IMR-90 (cell line): Measurements from ENCODE around the gene SLX4IP. TPM values are rescaled to one million over a fixed set of nuclear protein-coding genes. Genes with fewer than 3 reads are reported as not detected.

Source experiments
- ATAC-seq: fragments of 200-7000 bp; cut with Tn5 transposase; 2 replicates; pipeline ENCODE4 v1.9.1; 2020; ENCODE audit warnings: low read depth, mild to moderate bottlenecking, moderate library complexity
- BruUV-seq: library from RNA; stranded (reverse); fragments of 400-500 nt; replicated peaks from 2 replicates; lab custom pipeline; 2021; lab: Mats Ljungman, UMichigan
- CTCF ChIA-PET: fragments of 300-600 bp; formaldehyde crosslinking; extraction: SDS; loops from one replicate; lab custom pipeline; 2021; ENCODE audit warnings: antibody characterized with exemption; lab: Yijun Ruan, JAX
- POLR2A ChIA-PET: fragments of 300-600 bp; sonication (Branson Sonifier 250); formaldehyde crosslinking; loops from one replicate; lab custom pipeline; 2022; ENCODE audit warnings: antibody characterized with exemption; ENCODE audit not compliant: unreplicated experiment; lab: Charles Lee
- DNase-seq: peaks from one replicate; pipeline ENCODE4 v3.0.0; 2013
- H2AFZ ChIP-seq: replicated peaks from 2 replicates; pipeline ENCODE3; 2013; ENCODE audit warnings: low read length, mild to moderate bottlenecking; ENCODE audit not compliant: poor library complexity
- H2AK5ac ChIP-seq: 2 replicates; pipeline ENCODE4 v1.6.1; 2013; ENCODE audit warnings: low read depth, low read length, inconsistent platforms
- H2AK9ac ChIP-seq: replicated peaks from 2 replicates; pipeline ENCODE3; 2013; ENCODE audit warnings: mild to moderate bottlenecking, low read depth, low read length, moderate library complexity; ENCODE audit not compliant: poor library complexity
- H2BK120ac ChIP-seq: 2 replicates; pipeline ENCODE4 v1.6.1; 2013; ENCODE audit warnings: low read depth, low read length, inconsistent platforms
- H2BK15ac ChIP-seq: 3 replicates; pipeline ENCODE4 v1.6.1; 2013; ENCODE audit warnings: low read depth, low read length, inconsistent platforms
- H2BK20ac ChIP-seq: 2 replicates; pipeline ENCODE4 v1.6.1; 2013; ENCODE audit warnings: low read depth, mild to moderate bottlenecking, inconsistent platforms, low read length, moderate library complexity
- H2BK5ac ChIP-seq: 2 replicates; pipeline ENCODE4 v1.6.1; 2013; ENCODE audit warnings: mild to moderate bottlenecking, low read depth, low read length, inconsistent platforms; ENCODE audit not compliant: poor library complexity, severe bottlenecking
- H3K14ac ChIP-seq: replicated peaks from 2 replicates; pipeline ENCODE4 v1.6.1; 2013; ENCODE audit warnings: low read depth, low read length, inconsistent platforms
- H3K18ac ChIP-seq: 2 replicates; pipeline ENCODE4 v1.6.1; 2013; ENCODE audit warnings: low read depth, low read length, control low read depth
- H3K23ac ChIP-seq: 2 replicates; pipeline ENCODE4 v1.6.1; 2013; ENCODE audit warnings: low read depth, low read length, inconsistent platforms
- H3K27ac ChIP-seq: 2 replicates; pipeline ENCODE4 v1.5.1; 2013; ENCODE audit warnings: mild to moderate bottlenecking, control low read depth, low read length; ENCODE audit not compliant: insufficient read depth
- H3K27me3 ChIP-seq: 2 replicates; pipeline ENCODE4 v1.6.1; 2013; ENCODE audit warnings: low read length; ENCODE audit not compliant: control insufficient read depth, insufficient read depth
- H3K36me3 ChIP-seq: 2 replicates; pipeline ENCODE4 v1.6.1; 2013; ENCODE audit warnings: low read length, mixed read lengths; ENCODE audit not compliant: control insufficient read depth, insufficient read depth
- H3K4ac ChIP-seq: 2 replicates; pipeline ENCODE4 v1.6.1; 2013; ENCODE audit warnings: low read depth, low read length, inconsistent platforms
- H3K4me1 ChIP-seq: 2 replicates; pipeline ENCODE4 v1.6.1; 2013; ENCODE audit warnings: low read length, mixed read lengths; ENCODE audit not compliant: control insufficient read depth, insufficient read depth
- H3K4me2 ChIP-seq: 2 replicates; pipeline ENCODE4 v1.6.1; 2013; ENCODE audit warnings: low read depth, mild to moderate bottlenecking, control low read depth, low read length, moderate library complexity
- H3K4me3 ChIP-seq: 2 replicates; pipeline ENCODE4 v1.5.1; 2013; ENCODE audit warnings: low read depth, mild to moderate bottlenecking, control low read depth, low read length, moderate library complexity; ENCODE audit not compliant: insufficient read depth
- H3K56ac ChIP-seq: 2 replicates; pipeline ENCODE4 v1.6.1; 2013; ENCODE audit warnings: low read length, inconsistent platforms; ENCODE audit not compliant: insufficient read depth; ENCODE audit errors: extremely low read depth
- H3K79me1 ChIP-seq, 2 experiments: 2 replicates each; pipeline ENCODE4 v1.6.1; 2013; ENCODE audit warnings: low read length in 2 of 2, inconsistent platforms in 1 of 2, low read depth in 1 of 2
- H3K9ac ChIP-seq: 2 replicates; pipeline ENCODE4 v1.6.1; 2013; ENCODE audit warnings: low read depth, low read length, control low read depth
- H3K9me1 ChIP-seq: 2 replicates; pipeline ENCODE4 v1.6.1; 2013; ENCODE audit warnings: low read length, inconsistent platforms; ENCODE audit not compliant: insufficient read depth
- H3K9me3 ChIP-seq: 2 replicates; pipeline ENCODE4 v1.6.1; 2013; ENCODE audit warnings: low read length; ENCODE audit not compliant: control insufficient read depth, insufficient read depth
- H4K20me1 ChIP-seq: 2 replicates; pipeline ENCODE4 v1.6.1; 2013; ENCODE audit warnings: low read length, inconsistent platforms; ENCODE audit not compliant: insufficient read depth
- H4K5ac ChIP-seq: 2 replicates; pipeline ENCODE4 v1.6.1; 2013; ENCODE audit warnings: mild to moderate bottlenecking, low read depth, low read length, control low read depth
- H4K8ac ChIP-seq, 2 experiments: 2 replicates each; pipeline ENCODE4 v1.6.1; 2013; ENCODE audit warnings: low read depth in 2 of 2, low read length in 2 of 2, control low read depth in 1 of 2, inconsistent platforms in 1 of 2
- H4K91ac ChIP-seq: 2 replicates; pipeline ENCODE4 v1.6.1; 2013; ENCODE audit warnings: low read depth, low read length, inconsistent platforms; ENCODE audit not compliant: insufficient read depth
- FOS ChIP-seq: fragments of 150-350 bp; IDR thresholded peaks from 2 replicates; pipeline ENCODE4 v1.6.1; 2016; ENCODE audit warnings: low read depth, low read length
- WGBS, 2 experiments: methylation state at CpG; one replicate each; pipeline versions ENCODE4 v1.1.5 to v1.1.7; 2013; ENCODE audit warnings: missing lambda C conversion rate in 2 of 2; ENCODE audit not compliant: insufficient read length in 1 of 2; ENCODE audit errors: extremely low coverage in 2 of 2; 5-methylcytosine and 5-hydroxymethylcytosine counted together
- dilution Hi-C: fragments of 300-500 bp; cut with HindIII; formaldehyde crosslinking; loops from one replicate; pipeline ENCODE4 v1.14.3; 2018; ENCODE audit warnings: low sequenced_read_pairs; ENCODE audit not compliant: unreplicated experiment
- in situ Hi-C: fragments of 300-500 bp; cut with MboI; formaldehyde crosslinking; loops from 3 replicates; pipeline ENCODE4 v1.14.3; 2019; ENCODE audit warnings: low sequenced_read_pairs, inconsistent platforms, mixed read lengths
- intact Hi-C: fragments of 100-400 bp; cut with micrococcal nuclease; formaldehyde crosslinking; loops from 2 replicates; pipeline ENCODE4 v1.10.0; 2022
- polyA plus RNA-seq, 3 experiments: library from polyadenylated mRNA; depleted of rRNA; stranded (reverse); fragments of >200 nt; gene quantifications; 2 replicates each; pipeline ENCODE4 v1.2.3, GENCODE V29; 2012; ENCODE audit warnings: low replicate concordance in 1 of 3
- total RNA-seq: library from RNA; depleted of rRNA; stranded (reverse); fragments of >200 nt; gene quantifications from 2 replicates; pipeline ENCODE4 v1.2.3, GENCODE V29; 2012
- TF ChIP-seq, protein P1 (sequence below): fragments of 150-350 bp; IDR thresholded peaks from 2 replicates; pipeline ENCODE4 v1.6.1; 2016; ENCODE audit warnings: low read depth, mild to moderate bottlenecking, low read length, moderate library complexity, borderline replicate concordance

SLX4IP gene
- total and polyA plus RNA-seq, 2 of the 4 experiments (the other 2 are of a cell fraction): 1.3 to 5.9 TPM

DNA sequence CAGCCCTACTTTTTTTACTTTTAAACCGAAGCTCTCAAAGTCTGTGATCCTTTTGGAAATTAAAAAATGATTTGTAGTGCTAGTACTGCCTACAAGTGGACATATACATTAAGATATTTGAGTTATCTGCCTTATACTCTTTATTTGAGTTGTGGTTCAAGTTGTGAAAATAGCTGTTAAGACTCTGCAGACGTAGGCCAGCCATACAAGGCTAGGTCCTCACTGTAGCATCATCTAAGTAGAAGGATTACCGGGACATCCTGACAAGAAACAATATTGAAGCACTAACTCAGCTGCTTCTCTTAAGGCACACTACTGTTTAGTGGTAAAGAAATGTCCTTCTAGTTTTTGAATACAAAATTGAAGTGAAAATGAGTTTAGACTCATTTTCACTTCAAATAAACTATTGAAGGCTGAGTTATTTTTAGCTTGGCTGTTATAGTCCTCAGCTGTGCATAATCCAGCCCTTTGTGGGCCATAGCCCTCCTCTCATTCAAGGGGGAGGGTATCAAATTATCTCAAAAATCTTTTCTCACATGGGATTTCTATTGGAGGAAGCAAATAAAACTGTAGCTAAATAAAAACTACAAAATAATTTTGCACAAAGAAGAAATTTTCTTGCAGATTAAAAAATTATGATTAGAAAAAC lies 170.6 kb downstream of the SLX4IP start (continued):
- TF ChIP-seq FOS: no peak

DNA sequence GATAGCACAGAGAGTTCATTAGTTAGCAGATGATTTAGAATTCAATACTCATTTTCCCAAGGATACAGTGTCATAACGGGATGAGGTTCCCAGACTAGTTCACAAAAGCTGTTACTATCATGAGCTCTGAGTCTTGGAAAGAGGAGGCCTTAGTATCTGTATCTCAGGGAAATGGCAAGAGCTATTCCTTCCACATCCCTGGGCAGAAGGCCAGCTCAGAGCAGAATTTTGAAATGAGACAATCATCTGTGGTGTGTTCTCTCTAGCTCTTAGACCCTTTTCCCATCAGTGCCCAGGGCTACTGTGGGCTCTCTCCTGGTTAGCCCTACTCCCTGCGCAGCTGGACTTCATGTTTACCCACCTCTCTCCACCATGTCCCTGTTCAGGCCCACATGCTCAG lies 174.2 kb downstream of the SLX4IP start:
- no peaks in the 10 kb centered on the region for H4K20me1 ChIP-seq
- TF ChIP-seq, protein P1, sequence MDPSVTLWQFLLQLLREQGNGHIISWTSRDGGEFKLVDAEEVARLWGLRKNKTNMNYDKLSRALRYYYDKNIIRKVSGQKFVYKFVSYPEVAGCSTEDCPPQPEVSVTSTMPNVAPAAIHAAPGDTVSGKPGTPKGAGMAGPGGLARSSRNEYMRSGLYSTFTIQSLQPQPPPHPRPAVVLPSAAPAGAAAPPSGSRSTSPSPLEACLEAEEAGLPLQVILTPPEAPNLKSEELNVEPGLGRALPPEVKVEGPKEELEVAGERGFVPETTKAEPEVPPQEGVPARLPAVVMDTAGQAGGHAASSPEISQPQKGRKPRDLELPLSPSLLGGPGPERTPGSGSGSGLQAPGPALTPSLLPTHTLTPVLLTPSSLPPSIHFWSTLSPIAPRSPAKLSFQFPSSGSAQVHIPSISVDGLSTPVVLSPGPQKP: no peak
- peak overlapping the region; percentile 96 for H2BK120ac ChIP-seq
- H3K27me3 ChIP-seq: no peaks in the 10 kb centered on the region
- H3K4ac ChIP-seq: peak overlapping the region; percentile 99
- ChIA-PET POLR2A (interaction anchor here (1.0 kb wide), 1 partner anchor 14 kb away, joined by 4 read pairs; no protein-coding TSS in a partner anchor), CTCF (interaction anchor here (0.5 to 0.8 kb wide), 2 partner anchors 96 to 1428 kb away, joined by 3 read pairs; no protein-coding TSS in a partner anchor)
- peak overlapping the region; percentile 97 for H2AK5ac ChIP-seq
- H2BK20ac ChIP-seq: peak overlapping the region; percentile 94
- H3K4me3 ChIP-seq: no peak overlapping the region
- H2AK9ac ChIP-seq: peak overlapping the region; percentile 74
- ATAC-seq: peak; percentile 58
- peak overlapping the region; percentile 96; the same call in 1 of the 2 replicates for H3K27ac ChIP-seq
- H3K79me1 ChIP-seq: peaks cover 0 to 8% of the 10 kb centered on the region in 2 experiments; a peak in 2 of 4 replicates
- H2BK5ac ChIP-seq: peak overlapping the region; percentile 93
- no peaks in the 10 kb centered on the region for H3K36me3 ChIP-seq
- peaks cover 20% of the 10 kb centered on the region for H3K4me1 ChIP-seq
- no CpG with 5 or more reads among the region's 2 CpGs for WGBS, 2 experiments
- H4K91ac ChIP-seq: peak overlapping the region; percentile 98
- no TSS peak for BruUV-seq
- H3K9me1 ChIP-seq: peaks cover 14% of the 10 kb centered on the region
- H3K9me3 ChIP-seq: no peaks in the 10 kb centered on the region
- intact Hi-C loops: no loop called here
- peak overlapping the region; percentile 95 for H3K14ac ChIP-seq
- in situ Hi-C loops: no loop called here
- H3K23ac ChIP-seq: peak overlapping the region; percentile 88
- peak overlapping the region; percentile 99 for H3K18ac ChIP-seq
- peak overlapping the region; percentile 83 for H3K4me2 ChIP-seq
- H3K56ac ChIP-seq: peak overlapping the region; percentile 36; the same call in 1 of the 2 replicates
- H4K8ac ChIP-seq: peak overlapping the region; percentile 73 to 96
- H2BK15ac ChIP-seq: peak overlapping the region; percentile 100; the same call in 2 of the 3 replicates
- H4K5ac ChIP-seq: peak overlapping the region; percentile 99
- dilution Hi-C loops: no loop called here
- peak; percentile 86 for DNase-seq
- peak overlapping the region; percentile 54; the same call in 1 of the 2 replicates for H3K9ac ChIP-seq
- peak overlapping the region; percentile 75 for H2AFZ ChIP-seq
